ENCODE data around the gene HIC1.

DNA sequence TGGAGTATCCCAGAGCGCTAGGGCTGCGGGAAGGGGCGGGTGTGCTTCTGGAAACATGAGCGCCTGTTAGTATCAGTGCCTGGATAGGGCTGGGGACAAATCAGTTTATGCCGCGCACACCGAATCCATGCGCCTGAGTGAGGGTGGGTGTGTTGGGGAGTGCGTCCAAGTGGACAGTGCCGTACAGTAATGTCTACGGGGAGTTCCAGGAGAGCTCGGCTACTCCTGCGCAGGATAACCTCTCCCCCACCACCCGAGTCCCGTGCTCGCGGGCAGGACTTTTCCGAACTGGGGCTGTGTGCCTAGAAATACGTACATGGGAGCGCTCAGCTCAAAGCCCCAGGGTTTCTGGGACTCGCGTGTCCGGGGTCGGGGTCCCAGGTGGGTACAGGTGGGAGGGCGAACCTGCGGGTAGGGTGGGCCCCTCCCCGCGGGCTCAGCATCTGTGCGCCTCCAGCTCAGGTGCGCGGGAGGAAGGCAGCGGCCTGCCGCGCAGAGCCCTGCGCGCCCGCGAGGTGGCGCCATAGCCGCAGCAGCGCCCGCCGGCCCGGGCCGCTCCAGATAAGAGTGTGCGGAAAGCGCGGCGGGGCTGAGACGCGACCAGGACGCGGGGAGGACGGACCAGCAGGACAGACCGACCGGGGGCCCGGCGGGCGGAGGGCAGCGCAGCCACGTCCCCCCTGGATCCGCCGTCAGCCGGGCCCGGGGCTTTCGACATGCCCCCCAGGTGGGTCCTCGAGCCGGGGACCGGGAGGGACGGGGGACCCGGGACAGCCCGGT is at the start of gene HIC1:
- TF ChIP-seq, protein P1, sequence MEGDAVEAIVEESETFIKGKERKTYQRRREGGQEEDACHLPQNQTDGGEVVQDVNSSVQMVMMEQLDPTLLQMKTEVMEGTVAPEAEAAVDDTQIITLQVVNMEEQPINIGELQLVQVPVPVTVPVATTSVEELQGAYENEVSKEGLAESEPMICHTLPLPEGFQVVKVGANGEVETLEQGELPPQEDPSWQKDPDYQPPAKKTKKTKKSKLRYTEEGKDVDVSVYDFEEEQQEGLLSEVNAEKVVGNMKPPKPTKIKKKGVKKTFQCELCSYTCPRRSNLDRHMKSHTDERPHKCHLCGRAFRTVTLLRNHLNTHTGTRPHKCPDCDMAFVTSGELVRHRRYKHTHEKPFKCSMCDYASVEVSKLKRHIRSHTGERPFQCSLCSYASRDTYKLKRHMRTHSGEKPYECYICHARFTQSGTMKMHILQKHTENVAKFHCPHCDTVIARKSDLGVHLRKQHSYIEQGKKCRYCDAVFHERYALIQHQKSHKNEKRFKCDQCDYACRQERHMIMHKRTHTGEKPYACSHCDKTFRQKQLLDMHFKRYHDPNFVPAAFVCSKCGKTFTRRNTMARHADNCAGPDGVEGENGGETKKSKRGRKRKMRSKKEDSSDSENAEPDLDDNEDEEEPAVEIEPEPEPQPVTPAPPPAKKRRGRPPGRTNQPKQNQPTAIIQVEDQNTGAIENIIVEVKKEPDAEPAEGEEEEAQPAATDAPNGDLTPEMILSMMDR (conservative IDR thresholded peaks at IDR 0.05; ENCODE audit: low read depth, low read length): peak; percentile 93
- TF ChIP-seq NFE2L2 (IDR thresholded peaks at IDR 0.05; ENCODE audit: low read depth, low read length) (no peak), SMC3 (IDR thresholded peaks at IDR 0.05; ENCODE audit: low read depth, low read length) (peak; percentile 68), MXI1 (IDR thresholded peaks at IDR 0.05; ENCODE audit: borderline replicate concordance, low read depth, low read length) (peak; percentile 77; the same call in 1 of the 2 replicates), RAD21 (IDR thresholded peaks at IDR 0.05; ENCODE audit: low read length) (peak; percentile 89), POLR2A (IDR thresholded peaks at IDR 0.05; ENCODE audit: low read depth, low read length) (peak; percentile 98), RFX5 (IDR thresholded peaks at IDR 0.05; ENCODE audit: low read depth, low read length) (no peak), RCOR1 (IDR thresholded peaks at IDR 0.05; ENCODE audit: insufficient replicate concordance, low read length) (no peak), MAZ (IDR thresholded peaks at IDR 0.05; ENCODE audit: borderline replicate concordance, low read depth, low read length) (peak; percentile 54; the same call in 1 of the 2 replicates)
- TF ChIP-seq, protein P2, sequence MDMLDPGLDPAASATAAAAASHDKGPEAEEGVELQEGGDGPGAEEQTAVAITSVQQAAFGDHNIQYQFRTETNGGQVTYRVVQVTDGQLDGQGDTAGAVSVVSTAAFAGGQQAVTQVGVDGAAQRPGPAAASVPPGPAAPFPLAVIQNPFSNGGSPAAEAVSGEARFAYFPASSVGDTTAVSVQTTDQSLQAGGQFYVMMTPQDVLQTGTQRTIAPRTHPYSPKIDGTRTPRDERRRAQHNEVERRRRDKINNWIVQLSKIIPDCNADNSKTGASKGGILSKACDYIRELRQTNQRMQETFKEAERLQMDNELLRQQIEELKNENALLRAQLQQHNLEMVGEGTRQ (IDR thresholded peaks at IDR 0.05; ENCODE audit: low read depth, low read length): no peak
- TF ChIP-seq, protein P3, sequence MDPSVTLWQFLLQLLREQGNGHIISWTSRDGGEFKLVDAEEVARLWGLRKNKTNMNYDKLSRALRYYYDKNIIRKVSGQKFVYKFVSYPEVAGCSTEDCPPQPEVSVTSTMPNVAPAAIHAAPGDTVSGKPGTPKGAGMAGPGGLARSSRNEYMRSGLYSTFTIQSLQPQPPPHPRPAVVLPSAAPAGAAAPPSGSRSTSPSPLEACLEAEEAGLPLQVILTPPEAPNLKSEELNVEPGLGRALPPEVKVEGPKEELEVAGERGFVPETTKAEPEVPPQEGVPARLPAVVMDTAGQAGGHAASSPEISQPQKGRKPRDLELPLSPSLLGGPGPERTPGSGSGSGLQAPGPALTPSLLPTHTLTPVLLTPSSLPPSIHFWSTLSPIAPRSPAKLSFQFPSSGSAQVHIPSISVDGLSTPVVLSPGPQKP (IDR thresholded peaks at IDR 0.05; ENCODE audit: borderline replicate concordance, low read depth, low read length): no peak
